HepG2 (cell line): Measurements from ENCODE around the gene GATD1. TPM values are rescaled to one million over a fixed set of nuclear protein-coding genes. Genes with fewer than 3 reads are reported as not detected.

ENCODE experiments used
- ATAC-seq: fragments of 200-7000 bp; cut with Tn5 transposase; 3 replicates; pipeline ENCODE4 v1.9.1; 2020; ENCODE audit warnings: mild to moderate bottlenecking, moderate library complexity
- BruUV-seq: library from RNA; stranded (reverse); fragments of 400-500 nt; replicated peaks from 2 replicates; lab custom pipeline; 2021; lab: Mats Ljungman, UMichigan
- CTCF ChIA-PET: fragments of 300-600 bp; formaldehyde crosslinking; extraction: SDS; loops from one replicate; lab custom pipeline; 2021; ENCODE audit warnings: low total read pairs, inconsistent platforms, low intra/inter-chr PET ratio; lab: Yijun Ruan, JAX
- POLR2A ChIA-PET: fragments of 350-600 bp; sonication (Branson Sonifier 250); formaldehyde crosslinking; loops from one replicate; lab custom pipeline; 2020; ENCODE audit warnings: antibody characterized with exemption, inconsistent platforms; lab: Yijun Ruan, JAX
- DNase-seq: peaks from one replicate; pipeline ENCODE4 v3.0.0-alpha.2; 2015; ENCODE audit warnings: low spot score
- FAIRE-seq: peaks from 3 replicates; lab custom pipeline; 2011; peaks lifted over from hg19 to GRCh38; lab: Jason Lieb, UNC
- H2AFZ ChIP-seq: one replicate; pipeline ENCODE4 v1.6.1; 2011; ENCODE audit warnings: low read length, inconsistent platforms
- H3K27ac ChIP-seq: fragments of 300-600 bp; 3 replicates; pipeline ENCODE4 v1.8.0; 2011; ENCODE audit warnings: mixed run types, mild to moderate bottlenecking, mixed read lengths, low read length, inconsistent platforms; ENCODE audit not compliant: insufficient read depth; ENCODE audit errors: extremely low read length
- H3K27me3 ChIP-seq, 2 experiments: fragments of 200-600 bp in 1 of 2; 2 replicates in 1 of 2; 3 replicates in 1 of 2; pipeline versions ENCODE4 v1.6.0 to v1.8.0; 2011; ENCODE audit warnings: low read length in 2 of 2, mild to moderate bottlenecking in 2 of 2, moderate library complexity in 2 of 2, inconsistent platforms in 1 of 2; ENCODE audit not compliant: insufficient read depth in 2 of 2, control insufficient read depth in 1 of 2
- H3K36me3 ChIP-seq, 2 experiments: fragments of 200-600 bp in 1 of 2; replicated peaks in 1 of 2; 2 replicates in 1 of 2; 3 replicates in 1 of 2; pipeline versions ENCODE4 v1.5.1 to v1.8.0; 2011; ENCODE audit warnings: low read length in 2 of 2, inconsistent platforms in 1 of 2; ENCODE audit not compliant: insufficient read depth in 2 of 2, control insufficient read depth in 1 of 2
- H3K4me1 ChIP-seq: 2 replicates; pipeline ENCODE4 v1.5.1; 2012; ENCODE audit warnings: low read length, inconsistent platforms; ENCODE audit not compliant: insufficient read depth
- H3K4me2 ChIP-seq: 2 replicates; pipeline ENCODE4 v1.6.0; 2011; ENCODE audit warnings: low read depth, low read length, inconsistent platforms
- H3K4me3 ChIP-seq, 3 experiments: fragments of 200-600 bp in 1 of 3; sonication (generic), shearing (Covaris generic) in 1 of 3; replicated peaks in 1 of 3; 2 replicates each; pipeline ENCODE4 v1.5.1; 2011 to 2016; ENCODE audit warnings: low read length in 3 of 3, inconsistent platforms in 2 of 3, low read depth in 2 of 3, mild to moderate bottlenecking in 2 of 3, control low read depth in 1 of 3, mixed read lengths in 1 of 3; ENCODE audit not compliant: insufficient read depth in 1 of 3
- H3K79me2 ChIP-seq: one replicate; pipeline ENCODE4 v1.6.1; 2011; ENCODE audit warnings: low read length, inconsistent platforms; ENCODE audit not compliant: insufficient read depth
- H3K9ac ChIP-seq: 2 replicates; pipeline ENCODE4 v1.6.0; 2011; ENCODE audit warnings: mild to moderate bottlenecking, low read depth, low read length, inconsistent platforms; ENCODE audit not compliant: insufficient read depth
- H3K9me3 ChIP-seq: 2 replicates; pipeline ENCODE4 v1.5.1; 2012; ENCODE audit warnings: mild to moderate bottlenecking, low read length
- H4K20me1 ChIP-seq: 2 replicates; pipeline ENCODE4 v1.6.0; 2011; ENCODE audit warnings: inconsistent platforms, mild to moderate bottlenecking, low read length, moderate library complexity; ENCODE audit not compliant: insufficient read depth
- GFI1 ChIP-seq: sonication (generic); formaldehyde crosslinking; IDR thresholded peaks from 2 replicates; pipeline ENCODE4 v1.5.0; 2020; ENCODE audit warnings: missing genetic modification reagents, mild to moderate bottlenecking, borderline replicate concordance
- HMG20A ChIP-seq: IDR thresholded peaks from 2 replicates; pipeline ENCODE4 v1.6.1; 2016; ENCODE audit warnings: borderline replicate concordance
- IRX3 ChIP-seq: sonication (generic); formaldehyde crosslinking; IDR thresholded peaks from 2 replicates; pipeline ENCODE4 v1.8.1; 2023; ENCODE audit warnings: mild to moderate bottlenecking, low read depth, missing genetic modification reagents, borderline replicate concordance
- MEF2D ChIP-seq: sonication (generic); formaldehyde crosslinking; IDR thresholded peaks from 2 replicates; pipeline ENCODE4 v1.5.1; 2020; ENCODE audit warnings: mild to moderate bottlenecking, missing genetic modification reagents
- NCOA2 ChIP-seq: sonication (generic); formaldehyde crosslinking; IDR thresholded peaks from 2 replicates; pipeline ENCODE4 v1.8.0; 2022; ENCODE audit warnings: inconsistent platforms
- SPEN ChIP-seq: sonication (generic); formaldehyde crosslinking; IDR thresholded peaks from 2 replicates; pipeline ENCODE4 v1.5.1; 2020; ENCODE audit warnings: low read depth, mild to moderate bottlenecking, missing genetic modification reagents
- TBX2 ChIP-seq: sonication (generic); formaldehyde crosslinking; IDR thresholded peaks from 2 replicates; pipeline ENCODE4 v1.5.0; 2020; ENCODE audit warnings: missing genetic modification reagents, mild to moderate bottlenecking, borderline replicate concordance
- TSC22D2 ChIP-seq: sonication (generic); formaldehyde crosslinking; IDR thresholded peaks from 2 replicates; pipeline ENCODE4 v1.5.1; 2020; ENCODE audit warnings: missing genetic modification reagents, mild to moderate bottlenecking, borderline replicate concordance
- ZFP62 ChIP-seq: sonication (generic); formaldehyde crosslinking; IDR thresholded peaks from 2 replicates; pipeline ENCODE4 v1.4.0; 2020; ENCODE audit warnings: missing genetic modification reagents
- ZNF235 ChIP-seq: sonication (generic); formaldehyde crosslinking; IDR thresholded peaks from 2 replicates; pipeline ENCODE4 v1.8.1; 2023; ENCODE audit warnings: mild to moderate bottlenecking, missing genetic modification reagents, borderline replicate concordance
- ZNF263 ChIP-seq: sonication (generic); formaldehyde crosslinking; IDR thresholded peaks from 2 replicates; pipeline ENCODE4 v1.4.0; 2020; ENCODE audit warnings: missing genetic modification reagents
- ZNF746 ChIP-seq: sonication (generic); formaldehyde crosslinking; IDR thresholded peaks from 2 replicates; pipeline ENCODE4 v1.8.0; 2022; ENCODE audit warnings: mild to moderate bottlenecking, missing genetic modification reagents
- ZNF839 ChIP-seq: sonication (generic); formaldehyde crosslinking; IDR thresholded peaks from 2 replicates; pipeline ENCODE4 v1.4.0; 2020; ENCODE audit warnings: missing genetic modification reagents, mild to moderate bottlenecking, borderline replicate concordance
- WGBS: methylation state at CpG from one replicate; pipeline ENCODE4 v1.1.6; 2017; ENCODE audit warnings: low lambda C conversion rate; 5-methylcytosine and 5-hydroxymethylcytosine counted together
- in situ Hi-C: cut with HindIII; loops from 2 replicates; pipeline ENCODE4 v1.10.0; 2017; ENCODE audit warnings: low pct_unique_long_range_greater_than_20kb; ENCODE audit not compliant: extremely low pct_ligation_motif_present
- intact Hi-C: fragments of 100-400 bp; cut with micrococcal nuclease; formaldehyde crosslinking; loops from one replicate; pipeline ENCODE4 v1.10.0; 2022; ENCODE audit not compliant: unreplicated experiment
- polyA plus RNA-seq, 8 experiments: library from polyadenylated mRNA; depleted of rRNA in 3 of 8; stranded (reverse) in 7 of 8; unstranded in 1 of 8; fragments of >200 nt; fragmentation: Illumina TruSeq in 4 of 8; extraction: Trizol in 4 of 8; gene quantifications; 2 replicates each; pipeline versions ENCODE4 v1.2.1 to v1.2.3, GENCODE V29; 2011 to 2016; ENCODE audit warnings: low read depth in 4 of 8, missing spikeins in 1 of 8, mixed read lengths in 1 of 8; ENCODE audit not compliant: insufficient read depth in 1 of 8
- total RNA-seq, 5 experiments: library from RNA; depleted of rRNA; stranded (reverse); fragments of >200 nt; fragmentation: Illumina TruSeq; extraction: Trizol; gene quantifications; 2 replicates each; pipeline ENCODE4 v1.2.3, GENCODE V29; 2016; ENCODE audit warnings: low read depth in 1 of 5
- TF ChIP-seq, protein P1 (sequence below): sonication (generic); formaldehyde crosslinking; conservative IDR thresholded peaks from 2 replicates; pipeline ENCODE4 v1.4.0; 2020; ENCODE audit warnings: mild to moderate bottlenecking, missing genetic modification reagents, moderate library complexity
- TF ChIP-seq, protein P2 (sequence below): sonication (generic); formaldehyde crosslinking; IDR thresholded peaks from 2 replicates; pipeline ENCODE4 v1.5.0; 2020; ENCODE audit warnings: missing genetic modification reagents

GATD1 gene
- total and polyA plus RNA-seq, 2 of the 13 experiments (the other 11 are each of a cell fraction or from before 2014, with no cell fraction given), result 31.3 to 60.5 TPM

DNA sequence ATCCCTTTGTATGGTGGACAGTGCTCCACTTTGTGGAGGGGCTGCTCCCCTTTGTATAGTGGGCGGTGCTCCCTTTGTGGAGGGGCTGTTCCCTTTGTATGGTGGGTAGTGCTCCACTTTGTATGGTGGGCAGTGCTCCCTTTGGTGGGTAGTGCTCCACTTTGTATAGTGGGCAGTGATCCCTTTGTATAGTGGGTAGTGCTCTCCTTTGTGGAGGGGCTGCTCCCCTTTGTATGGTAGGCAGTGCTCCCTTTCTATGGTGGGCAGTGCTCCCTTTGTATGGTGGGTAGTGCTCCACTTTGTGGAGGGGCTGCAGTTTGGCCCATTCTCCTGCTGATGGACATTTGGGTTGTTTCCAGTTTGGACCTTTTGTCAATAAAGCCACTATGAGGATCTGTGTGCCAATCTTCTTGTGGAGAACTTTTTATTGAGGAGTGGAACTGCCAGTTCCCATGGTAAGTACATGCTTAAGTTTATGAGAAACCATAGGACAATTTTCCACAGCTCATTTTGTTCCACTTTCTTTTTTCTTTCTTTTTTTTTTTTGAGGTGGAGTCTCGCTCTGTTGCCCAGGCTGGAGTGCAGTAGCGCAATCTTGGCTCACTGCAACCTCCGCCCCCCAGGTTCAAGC, 34.6 kb downstream of the GATD1 start:
- TF ChIP-seq ZFP62 (CRISPR knock-in tag), result no peak
- peak; percentile 99 for TF ChIP-seq ZNF263 (CRISPR knock-in tag)
- Histone ChIP-seq H3K4me3 (no peak overlapping the region), H3K27me3 (peaks cover 0 to 7% of the 10 kb centered on the region in 2 experiments; a peak in 4 of 5 replicates), H3K36me3 (no peaks in the 10 kb centered on the region), H4K20me1 (no peaks in the 10 kb centered on the region), H3K4me1 (peaks cover 18% of the 10 kb centered on the region), H3K9me3 (no peaks in the 10 kb centered on the region), H2AFZ (no peak overlapping the region), H3K9ac (no peak overlapping the region), H3K79me2 (peaks cover 4% of the 10 kb centered on the region), H3K4me2 (no peak overlapping the region), H3K27ac (no peak overlapping the region)
- in situ Hi-C loops (no loop called here), intact Hi-C loops (no loop called here)
- POLR2A ChIA-PET, result no interaction called here
- CTCF ChIA-PET, result no interaction called here
- no peak for FAIRE-seq
- 99% methylated on average over 3 of the region's 4 CpGs for WGBS
- ATAC-seq, result no peak
- no peak for DNase-seq
- no TSS peak for BruUV-seq

DNA sequence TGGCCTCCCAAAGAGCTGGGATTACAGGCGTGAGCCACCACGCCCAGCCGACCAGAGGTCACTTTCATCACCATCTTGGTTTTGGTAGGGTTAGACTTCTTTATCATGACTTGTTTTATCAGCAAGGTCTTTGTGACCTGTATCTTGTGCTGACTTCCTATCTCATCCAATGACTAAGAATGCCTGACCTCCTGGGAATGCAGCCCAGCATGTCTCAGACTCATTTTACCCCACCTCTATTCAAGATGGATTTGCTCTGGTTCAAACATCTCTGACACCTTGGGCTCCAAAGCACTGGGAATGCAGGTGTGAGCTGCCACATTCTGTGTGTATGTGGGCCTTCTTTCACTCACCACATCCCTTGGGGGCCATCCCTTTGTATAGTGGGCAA, 35.1 kb downstream of the GATD1 start:
- Histone ChIP-seq H3K4me3 (no peak overlapping the region), H3K79me2 (no peaks in the 10 kb centered on the region), H3K4me2 (no peak overlapping the region), H3K27me3 (peaks cover 0 to 10% of the 10 kb centered on the region in 2 experiments; a peak in 4 of 5 replicates), H3K9me3 (no peaks in the 10 kb centered on the region), H3K9ac (no peak overlapping the region), H2AFZ (no peak overlapping the region), H3K27ac (no peak overlapping the region), H4K20me1 (no peaks in the 10 kb centered on the region), H3K36me3 (no peaks in the 10 kb centered on the region), H3K4me1 (peaks cover 23% of the 10 kb centered on the region)
- WGBS, result 19% methylated on average over 3 of the region's 3 CpGs
- in situ Hi-C loops, result no loop called here
- POLR2A ChIA-PET, result no interaction called here
- FAIRE-seq (no peak), DNase-seq (no peak), ATAC-seq (no peak)
- BruUV-seq, result no TSS peak
- intact Hi-C loops, result no loop called here
- CTCF ChIA-PET, result no interaction called here
- TF ChIP-seq TBX2 (CRISPR knock-in tag) (no peak), SPEN (CRISPR knock-in tag) (no peak), MEF2D (CRISPR knock-in tag) (no peak), ZNF746 (CRISPR knock-in tag) (no peak), NCOA2 (CRISPR knock-in tag) (no peak), GFI1 (no peak), HMG20A (no peak), IRX3 (CRISPR knock-in tag) (no peak), TSC22D2 (CRISPR knock-in tag) (no peak), ZNF235 (CRISPR knock-in tag) (no peak), ZNF839 (no peak)
- TF ChIP-seq, protein P1, sequence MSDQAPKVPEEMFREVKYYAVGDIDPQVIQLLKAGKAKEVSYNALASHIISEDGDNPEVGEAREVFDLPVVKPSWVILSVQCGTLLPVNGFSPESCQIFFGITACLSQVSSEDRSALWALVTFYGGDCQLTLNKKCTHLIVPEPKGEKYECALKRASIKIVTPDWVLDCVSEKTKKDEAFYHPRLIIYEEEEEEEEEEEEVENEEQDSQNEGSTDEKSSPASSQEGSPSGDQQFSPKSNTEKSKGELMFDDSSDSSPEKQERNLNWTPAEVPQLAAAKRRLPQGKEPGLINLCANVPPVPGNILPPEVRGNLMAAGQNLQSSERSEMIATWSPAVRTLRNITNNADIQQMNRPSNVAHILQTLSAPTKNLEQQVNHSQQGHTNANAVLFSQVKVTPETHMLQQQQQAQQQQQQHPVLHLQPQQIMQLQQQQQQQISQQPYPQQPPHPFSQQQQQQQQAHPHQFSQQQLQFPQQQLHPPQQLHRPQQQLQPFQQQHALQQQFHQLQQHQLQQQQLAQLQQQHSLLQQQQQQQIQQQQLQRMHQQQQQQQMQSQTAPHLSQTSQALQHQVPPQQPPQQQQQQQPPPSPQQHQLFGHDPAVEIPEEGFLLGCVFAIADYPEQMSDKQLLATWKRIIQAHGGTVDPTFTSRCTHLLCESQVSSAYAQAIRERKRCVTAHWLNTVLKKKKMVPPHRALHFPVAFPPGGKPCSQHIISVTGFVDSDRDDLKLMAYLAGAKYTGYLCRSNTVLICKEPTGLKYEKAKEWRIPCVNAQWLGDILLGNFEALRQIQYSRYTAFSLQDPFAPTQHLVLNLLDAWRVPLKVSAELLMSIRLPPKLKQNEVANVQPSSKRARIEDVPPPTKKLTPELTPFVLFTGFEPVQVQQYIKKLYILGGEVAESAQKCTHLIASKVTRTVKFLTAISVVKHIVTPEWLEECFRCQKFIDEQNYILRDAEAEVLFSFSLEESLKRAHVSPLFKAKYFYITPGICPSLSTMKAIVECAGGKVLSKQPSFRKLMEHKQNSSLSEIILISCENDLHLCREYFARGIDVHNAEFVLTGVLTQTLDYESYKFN, result no peak
- TF ChIP-seq, protein P2, sequence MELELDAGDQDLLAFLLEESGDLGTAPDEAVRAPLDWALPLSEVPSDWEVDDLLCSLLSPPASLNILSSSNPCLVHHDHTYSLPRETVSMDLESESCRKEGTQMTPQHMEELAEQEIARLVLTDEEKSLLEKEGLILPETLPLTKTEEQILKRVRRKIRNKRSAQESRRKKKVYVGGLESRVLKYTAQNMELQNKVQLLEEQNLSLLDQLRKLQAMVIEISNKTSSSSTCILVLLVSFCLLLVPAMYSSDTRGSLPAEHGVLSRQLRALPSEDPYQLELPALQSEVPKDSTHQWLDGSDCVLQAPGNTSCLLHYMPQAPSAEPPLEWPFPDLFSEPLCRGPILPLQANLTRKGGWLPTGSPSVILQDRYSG (CRISPR knock-in tag), result no peak
